Measurements from ENCODE around the gene JAGN1. TPM values are rescaled to one million over a fixed set of nuclear protein-coding genes. Genes with fewer than 3 reads are reported as not detected.
A peak's percentile ranks its signal among the peaks of the same experiment; 100 is the strongest.
"Not testable (repeated sequence)": the region's sequence is repeated elsewhere in the genome, so short reads cannot be mapped to it uniquely, and the experiment has no call there.

Gene JAGN1
- total RNA-seq, 2 experiments from 2014 or later, result 11.7 to 13.6 TPM

GRCh38 chr3:9934235-9934621, 43.8 kb downstream of the JAGN1 start:
- DNase-seq, result peak; percentile 35
- intact Hi-C loops (cut with micrococcal nuclease), result loop anchor here (5.0 kb wide), 2 partner anchors 202 to 582 kb away; partner anchors contain the start of gene BRPF1
- peak overlapping the region; percentile 90 for H3K27ac Mint-ChIP-seq
- peak overlapping the region; percentile 90 for H3K4me3 Mint-ChIP-seq
- peaks cover 29% of the 10 kb centered on the region for H3K4me1 Mint-ChIP-seq (ENCODE audit: low read depth)
- no peaks in the 10 kb centered on the region for H3K9me3 Mint-ChIP-seq
- no peaks in the 10 kb centered on the region for H3K27me3 Mint-ChIP-seq (ENCODE audit: low read depth)
- CTCF ChIA-PET, result interaction anchor here (0.6 to 3.4 kb wide), 6 partner anchors 12 to 85 kb away, joined by 3 to 14 read pairs (median 6); partner anchors contain the start of genes EMC3 and JAGN1
- H3K36me3 Mint-ChIP-seq (ENCODE audit: low read depth), result peaks cover 5% of the 10 kb centered on the region

GRCh38 chr3:9934993-9935392, 44.6 kb downstream of the JAGN1 start:
- H3K4me1 Mint-ChIP-seq (ENCODE audit: low read depth), result peaks cover 29% of the 10 kb centered on the region
- peaks cover 5% of the 10 kb centered on the region for H3K36me3 Mint-ChIP-seq (ENCODE audit: low read depth)

GRCh38 chr3:9935966-9936510, 45.6 kb downstream of the JAGN1 start:
- H3K4me1 Mint-ChIP-seq (ENCODE audit: low read depth), result peaks cover 29% of the 10 kb centered on the region
- H3K4me3 Mint-ChIP-seq, result no peak overlapping the region
- H3K9me3 Mint-ChIP-seq, result no peaks in the 10 kb centered on the region
- H3K27me3 Mint-ChIP-seq (ENCODE audit: low read depth), result no peaks in the 10 kb centered on the region
- intact Hi-C loops (cut with micrococcal nuclease), result no loop called here
- CTCF ChIA-PET, result interaction anchor here (0.5 to 1.9 kb wide), 3 partner anchors 8 to 16 kb away, joined by 3 to 9 read pairs (median 9); no protein-coding TSS in a partner anchor
- H3K27ac Mint-ChIP-seq, result no peak overlapping the region
- no peak for DNase-seq
- peaks cover 5% of the 10 kb centered on the region for H3K36me3 Mint-ChIP-seq (ENCODE audit: low read depth)

More at GRCh38 chr3:9934993-9935392, 44.6 kb downstream of the JAGN1 start:
- peak overlapping the region; percentile 57 for H3K27ac Mint-ChIP-seq
- peak overlapping the region; percentile 90 for H3K4me3 Mint-ChIP-seq
- CTCF ChIA-PET, result interaction anchor here (0.6 to 1.9 kb wide), 5 partner anchors 9 to 321 kb away, joined by 3 to 9 read pairs (median 4); no protein-coding TSS in a partner anchor
- H3K27me3 Mint-ChIP-seq (ENCODE audit: low read depth), result no peaks in the 10 kb centered on the region
- peak; percentile 16 for DNase-seq
- intact Hi-C loops (cut with micrococcal nuclease), result loop anchor here (5.0 kb wide), 2 partner anchors 203 to 583 kb away; partner anchors contain the start of gene BRPF1
- no peaks in the 10 kb centered on the region for H3K9me3 Mint-ChIP-seq

- no peaks in the 10 kb centered on the region for H3K9me3 Mint-ChIP-seq
- H3K27ac Mint-ChIP-seq, result no peak overlapping the region
- DNase-seq, result no peak
- peaks cover 8% of the 10 kb centered on the region for H3K36me3 Mint-ChIP-seq (ENCODE audit: low read depth)
- H3K4me1 Mint-ChIP-seq (ENCODE audit: low read depth), result peaks cover 22% of the 10 kb centered on the region
- no peak overlapping the region for H3K4me3 Mint-ChIP-seq
- CTCF ChIA-PET, result no interaction called here
- H3K27me3 Mint-ChIP-seq (ENCODE audit: low read depth), result no peaks in the 10 kb centered on the region
- intact Hi-C loops (cut with micrococcal nuclease), result no loop called here
Measured at GRCh38 chr3:9937486-9938238, 47.3 kb downstream of the JAGN1 start.

GRCh38 chr3:9938966-9939365, 48.6 kb downstream of the JAGN1 start:
- Mint-ChIP-seq H3K27me3 (ENCODE audit: low read depth) (no peaks in the 10 kb centered on the region), H3K4me3 (no peak overlapping the region), H3K36me3 (ENCODE audit: low read depth) (peaks cover 8% of the 10 kb centered on the region), H3K27ac (no peak overlapping the region), H3K9me3 (no peaks in the 10 kb centered on the region), H3K4me1 (ENCODE audit: low read depth) (peaks cover 20% of the 10 kb centered on the region)
- intact Hi-C loops (cut with micrococcal nuclease), result no loop called here
- CTCF ChIA-PET, result interaction anchor here (0.7 kb wide), 1 partner anchor 45 kb away, joined by 3 read pairs; no protein-coding TSS in a partner anchor
- DNase-seq, result no peak

- intact Hi-C loops (cut with micrococcal nuclease); CTCF ChIA-PET; H3K4me3 Mint-ChIP-seq; H3K27me3 Mint-ChIP-seq (ENCODE audit: low read depth); H3K9me3 Mint-ChIP-seq; DNase-seq; H3K27ac Mint-ChIP-seq; H3K36me3 Mint-ChIP-seq (ENCODE audit: low read depth): not testable (repeated sequence)
- H3K4me1 Mint-ChIP-seq (ENCODE audit: low read depth), result peaks cover 10% of the 10 kb centered on the region
Measured at GRCh38 chr3:9939906-9940305, 49.5 kb downstream of the JAGN1 start.

- peaks cover 9% of the 10 kb centered on the region for H3K36me3 Mint-ChIP-seq (ENCODE audit: low read depth)
Measured at GRCh38 chr3:9940746-9941145, 50.3 kb downstream of the JAGN1 start.

GRCh38 chr3:9942164-9942563, 51.8 kb downstream of the JAGN1 start:
- no peak overlapping the region for H3K27ac Mint-ChIP-seq

More at GRCh38 chr3:9940746-9941145, 50.3 kb downstream of the JAGN1 start:
- CTCF ChIA-PET, result no interaction called here
- Mint-ChIP-seq H3K9me3 (no peaks in the 10 kb centered on the region), H3K4me3 (no peak overlapping the region), H3K27ac (no peak overlapping the region), H3K27me3 (ENCODE audit: low read depth) (no peaks in the 10 kb centered on the region), H3K4me1 (ENCODE audit: low read depth) (peaks cover 2% of the 10 kb centered on the region)
- DNase-seq, result no peak
- intact Hi-C loops (cut with micrococcal nuclease), result no loop called here

GRCh38 chr3:9942934-9943690, 52.7 kb downstream of the JAGN1 start:
- Mint-ChIP-seq H3K4me3 (no peak overlapping the region), H3K36me3 (ENCODE audit: low read depth) (peaks cover 6% of the 10 kb centered on the region), H3K27ac (no peak overlapping the region), H3K4me1 (ENCODE audit: low read depth) (peaks cover 3% of the 10 kb centered on the region), H3K27me3 (ENCODE audit: low read depth) (no peaks in the 10 kb centered on the region), H3K9me3 (no peaks in the 10 kb centered on the region)
- DNase-seq, result no peak
- intact Hi-C loops (cut with micrococcal nuclease), result no loop called here
- CTCF ChIA-PET, result interaction anchor here (1.2 to 2.0 kb wide), 3 partner anchors 8 to 45 kb away, joined by 3 to 15 read pairs (median 9); no protein-coding TSS in a partner anchor

More at GRCh38 chr3:9942164-9942563, 51.8 kb downstream of the JAGN1 start:
- no peak for DNase-seq
- peaks cover 11% of the 10 kb centered on the region for H3K36me3 Mint-ChIP-seq (ENCODE audit: low read depth)
- no peak overlapping the region for H3K4me3 Mint-ChIP-seq
- CTCF ChIA-PET, result interaction anchor here (0.7 to 2.0 kb wide), 3 partner anchors 10 to 46 kb away, joined by 3 to 15 read pairs (median 3); partner anchors contain the start of gene PRRT3
- H3K27me3 Mint-ChIP-seq (ENCODE audit: low read depth), result no peaks in the 10 kb centered on the region
- intact Hi-C loops (cut with micrococcal nuclease), result no loop called here
- peaks cover 4% of the 10 kb centered on the region for H3K4me1 Mint-ChIP-seq (ENCODE audit: low read depth)
- no peaks in the 10 kb centered on the region for H3K9me3 Mint-ChIP-seq

Other genes starting within 250 kb of the JAGN1 start
- gene MTMR14, start 241.1 kb upstream of the JAGN1 start, total RNA-seq, result 10 to 100 TPM; 30.8 to 33.6 TPM
- not detected for gene CPNE9, start 186.8 kb upstream of the JAGN1 start, total RNA-seq
- gene BRPF1, start 158.9 kb upstream of the JAGN1 start, total RNA-seq, result 10 to 100 TPM; 16.8 to 19.4 TPM
- 10 to 100 TPM; 26.1 to 28.5 TPM for gene OGG1, start 140.7 kb upstream of the JAGN1 start, total RNA-seq
- 10 to 100 TPM; 18.9 to 19.5 TPM for gene CAMK1, start 120.7 kb upstream of the JAGN1 start, total RNA-seq
- gene TADA3, start 98.1 kb upstream of the JAGN1 start, total RNA-seq, result 10 to 100 TPM; 62.4 to 67.6 TPM
- 100 to 1,000 TPM; 141 to 144 TPM for gene ARPC4, start 97.5 kb upstream of the JAGN1 start, total RNA-seq
- gene TTLL3, start 80.3 kb upstream of the JAGN1 start, total RNA-seq, result 10 to 100 TPM; 46.3 to 47.1 TPM
- gene RPUSD3, start 46.6 kb upstream of the JAGN1 start, total RNA-seq, result 10 to 100 TPM; 82.0 to 83.7 TPM
- not detected for gene CIDEC, start 10.4 kb upstream of the JAGN1 start, total RNA-seq
- gene IL17RE, start 12.2 kb downstream of the JAGN1 start, total RNA-seq, result under 1 TPM; 0.24 to 0.25 TPM
- gene IL17RC, start 26.5 kb downstream of the JAGN1 start, total RNA-seq, result under 1 TPM; 0.21 to 0.44 TPM
- gene CRELD1, start 43.2 kb downstream of the JAGN1 start, total RNA-seq, result 10 to 100 TPM; 15.7 to 19.9 TPM
- gene PRRT3, start 61.8 kb downstream of the JAGN1 start, total RNA-seq, result 1 to 10 TPM; 5.8 to 6.7 TPM
- 10 to 100 TPM; 28.4 to 32.0 TPM for gene EMC3, start 96.2 kb downstream of the JAGN1 start, total RNA-seq
- 10 to 100 TPM; 86.3 to 90.8 TPM for gene FANCD2, start 135.8 kb downstream of the JAGN1 start, total RNA-seq
- gene FANCD2OS, start 217.6 kb downstream of the JAGN1 start, total RNA-seq, result not detected
- gene BRK1, start 225.1 kb downstream of the JAGN1 start, total RNA-seq, result 10 to 100 TPM; 73.6 to 73.7 TPM